ENCODE measurements around the gene GLS.

DNA sequence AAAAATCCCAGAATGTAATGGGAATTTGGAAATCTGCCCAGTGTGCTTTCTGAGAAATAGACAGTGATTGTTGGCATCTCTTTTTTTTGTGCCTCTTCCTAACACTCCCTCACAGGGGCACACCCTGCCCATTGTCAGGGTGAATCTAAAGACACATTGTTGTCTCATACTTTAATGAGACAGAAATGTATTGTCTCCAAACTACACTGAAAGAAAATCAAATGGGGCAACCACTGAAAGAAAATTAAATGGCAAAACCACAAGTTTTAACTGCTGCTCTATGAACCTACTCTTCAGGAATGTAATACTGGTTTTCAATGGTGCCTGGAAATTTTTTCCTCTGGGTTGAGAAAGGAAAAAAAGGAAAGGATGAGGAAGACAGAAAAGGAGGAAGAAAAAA, 43.2 kb upstream of the GLS start:
- TF ChIP-seq POLR2A (IDR thresholded peaks at IDR 0.05) = no peak
- no peak for TF ChIP-seq CTCF (IDR thresholded peaks at IDR 0.05 in 4 of 5, conservative IDR thresholded peaks at IDR 0.05 in 1 of 5)

Measured in gastrocnemius medialis (tissue), 4 donors.